ENCODE results near the gene PPFIA4.

The PPFIA4 gene

DNA sequence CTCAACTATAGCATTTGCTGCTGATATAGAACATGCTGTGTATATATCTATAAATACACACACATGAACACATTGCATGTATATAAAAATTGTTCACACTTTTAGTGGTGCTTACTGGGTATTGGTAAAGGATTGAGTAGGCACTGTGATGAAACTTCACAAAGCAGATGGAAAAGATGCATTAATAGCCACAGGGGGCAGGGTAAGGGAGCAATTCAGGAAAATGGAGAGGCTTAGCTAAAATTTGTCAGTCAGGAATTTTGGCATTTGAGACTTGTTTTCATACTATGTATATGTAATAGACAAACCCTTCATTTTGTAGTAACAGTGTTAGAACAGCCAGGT is 633 bp upstream of the PPFIA4 start:
- no peak for TF ChIP-seq YY1 (IDR thresholded peaks at IDR 0.05; ENCODE audit: insufficient read depth, insufficient read length)
- no peak for TF ChIP-seq ZNF274 (IDR thresholded peaks at IDR 0.05; ENCODE audit: low read depth, low read length)
- TF ChIP-seq SUZ12 (IDR thresholded peaks at IDR 0.05; ENCODE audit: extremely low read depth, insufficient read depth, insufficient read length), result no peak
- Histone ChIP-seq H3K9me3 (ENCODE audit: insufficient read depth, low read length) (no peaks in the 10 kb centered on the region), H3K36me3 (ENCODE audit: insufficient read depth, insufficient read length, low read length) (peaks cover 38% of the 10 kb centered on the region), H3K9ac (ENCODE audit: insufficient read length, low read depth) (no peak overlapping the region), H3K4me1 (ENCODE audit: insufficient read depth, insufficient read length) (peaks cover 10% of the 10 kb centered on the region), H3K27me3 (ENCODE audit: insufficient read depth, insufficient read length) (peaks cover 28% of the 10 kb centered on the region), H3K4me3 (ENCODE audit: insufficient read length, low read depth) (no peak overlapping the region)
- no peak for DNase-seq (ENCODE audit: low read depth, low spot score)

DNA sequence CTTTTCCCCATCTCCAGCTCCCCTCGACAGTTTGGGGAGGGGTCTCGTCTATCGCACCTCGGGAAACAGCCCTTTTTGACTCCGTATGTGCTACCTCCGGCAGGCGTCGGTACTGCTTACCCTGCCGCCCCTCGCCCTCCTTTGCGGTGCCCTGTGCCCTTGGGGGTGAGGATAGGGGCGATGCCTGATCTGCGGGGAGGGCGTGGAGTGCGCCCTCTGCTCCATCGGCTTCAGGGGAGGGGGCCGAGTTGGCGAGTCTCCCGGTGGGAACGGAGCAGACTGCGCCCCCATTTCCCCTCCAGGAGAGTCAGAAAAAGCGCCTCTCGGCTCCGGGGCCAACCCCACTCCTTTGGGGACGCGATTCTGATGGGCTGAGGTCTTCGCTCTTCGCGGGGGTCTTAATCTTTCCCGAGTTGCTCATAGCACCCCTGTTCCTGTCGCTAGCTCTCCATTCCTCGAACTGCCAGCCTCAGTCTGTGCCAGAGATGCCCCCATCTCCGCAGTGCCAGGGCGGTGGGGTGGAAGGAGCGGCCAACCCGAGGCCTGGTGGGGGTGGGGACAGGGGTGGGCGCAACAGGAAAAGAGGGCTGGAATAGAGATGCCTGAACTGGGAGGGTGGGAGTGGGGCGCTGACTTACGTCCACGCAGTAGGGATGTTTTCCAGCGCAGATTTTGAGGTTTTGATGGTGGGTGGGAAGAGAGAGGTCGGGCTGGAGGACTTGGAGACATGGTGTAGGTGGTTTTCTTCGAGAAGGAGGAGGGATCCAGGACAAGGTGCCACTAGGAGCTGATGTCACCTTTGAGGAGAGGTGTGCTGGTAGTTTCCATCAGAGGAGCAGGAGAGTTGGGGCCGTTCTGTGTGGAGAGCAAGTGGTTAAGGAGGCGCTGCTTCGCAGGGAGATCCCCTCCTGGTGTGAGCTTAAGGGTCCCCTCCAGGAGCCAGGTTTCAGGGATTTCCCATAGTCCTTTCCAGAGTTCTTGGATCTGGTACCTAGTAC is 674 bp downstream of the PPFIA4 start:
- peak overlapping the region; percentile 73 for H3K4me3 ChIP-seq (ENCODE audit: insufficient read length, low read depth)
- H3K9me3 ChIP-seq (ENCODE audit: insufficient read depth, low read length), result no peaks in the 10 kb centered on the region
- no peak for TF ChIP-seq YY1 (IDR thresholded peaks at IDR 0.05; ENCODE audit: insufficient read depth, insufficient read length)
- TF ChIP-seq SUZ12 (IDR thresholded peaks at IDR 0.05; ENCODE audit: extremely low read depth, insufficient read depth, insufficient read length), result no peak
- no peak for TF ChIP-seq ZNF274 (IDR thresholded peaks at IDR 0.05; ENCODE audit: low read depth, low read length)
- no peak for DNase-seq (ENCODE audit: low read depth, low spot score)
- H3K36me3 ChIP-seq (ENCODE audit: insufficient read depth, insufficient read length, low read length), result peaks cover 25% of the 10 kb centered on the region
- peaks cover 28% of the 10 kb centered on the region for H3K27me3 ChIP-seq (ENCODE audit: insufficient read depth, insufficient read length)
- H3K9ac ChIP-seq (ENCODE audit: insufficient read length, low read depth), result peak overlapping the region; percentile 83
- H3K4me1 ChIP-seq (ENCODE audit: insufficient read depth, insufficient read length), result peaks cover 10% of the 10 kb centered on the region

DNA sequence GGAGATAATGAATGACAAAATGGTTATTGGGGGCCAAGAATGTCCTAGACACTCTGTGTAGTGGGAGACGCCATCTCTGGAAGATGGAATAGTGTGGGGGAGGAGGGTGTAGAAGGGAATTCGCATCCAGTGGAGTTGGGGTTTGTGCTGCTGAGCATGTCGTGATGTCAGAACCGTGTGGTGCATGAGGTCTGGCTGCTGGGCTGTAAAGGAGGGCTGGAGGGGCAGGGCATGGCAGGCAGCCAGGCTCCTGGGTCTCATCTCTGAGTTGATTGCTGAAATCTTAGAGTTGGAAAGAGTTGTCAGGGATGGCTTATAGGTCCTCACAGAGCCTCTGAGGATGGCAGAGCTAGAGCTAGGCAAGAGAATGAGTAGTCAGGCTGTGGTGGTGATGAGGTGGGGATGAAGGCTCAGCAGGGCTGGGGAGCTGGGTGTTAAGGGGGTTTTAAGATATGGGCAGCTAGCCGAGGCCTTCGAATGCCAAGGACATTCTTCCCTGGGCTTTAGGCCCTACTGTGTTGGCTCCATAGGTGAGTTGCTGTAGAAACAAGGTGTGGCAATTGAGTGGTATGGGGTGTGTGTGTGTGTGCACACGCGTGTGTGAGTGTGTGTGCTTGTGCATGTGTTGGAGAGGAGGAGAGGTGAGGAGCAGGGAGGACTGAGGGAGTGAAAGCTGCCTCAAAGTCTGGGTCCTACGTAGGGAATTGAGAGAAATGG is 1.9 kb downstream of the PPFIA4 start:
- Histone ChIP-seq H3K9ac (ENCODE audit: insufficient read length, low read depth) (no peak overlapping the region), H3K27me3 (ENCODE audit: insufficient read depth, insufficient read length) (peaks cover 28% of the 10 kb centered on the region), H3K4me3 (ENCODE audit: insufficient read length, low read depth) (no peak overlapping the region), H3K36me3 (ENCODE audit: insufficient read depth, insufficient read length, low read length) (peaks cover 19% of the 10 kb centered on the region), H3K9me3 (ENCODE audit: insufficient read depth, low read length) (no peaks in the 10 kb centered on the region), H3K4me1 (ENCODE audit: insufficient read depth, insufficient read length) (peaks cover 10% of the 10 kb centered on the region)
- TF ChIP-seq SUZ12 (IDR thresholded peaks at IDR 0.05; ENCODE audit: extremely low read depth, insufficient read depth, insufficient read length) (no peak), ZNF274 (IDR thresholded peaks at IDR 0.05; ENCODE audit: low read depth, low read length) (no peak), YY1 (IDR thresholded peaks at IDR 0.05; ENCODE audit: insufficient read depth, insufficient read length) (no peak)
- no peak for DNase-seq (ENCODE audit: low read depth, low spot score)

GRCh38 chr1:203028784-203029553 is 2.7 kb downstream of the PPFIA4 start:
- Histone ChIP-seq H3K27me3 (ENCODE audit: insufficient read depth, insufficient read length) (peaks cover 28% of the 10 kb centered on the region), H3K36me3 (ENCODE audit: insufficient read depth, insufficient read length, low read length) (peaks cover 12% of the 10 kb centered on the region), H3K9me3 (ENCODE audit: insufficient read depth, low read length) (no peaks in the 10 kb centered on the region), H3K4me1 (ENCODE audit: insufficient read depth, insufficient read length) (peaks cover 10% of the 10 kb centered on the region), H3K9ac (ENCODE audit: insufficient read length, low read depth) (no peak overlapping the region), H3K4me3 (ENCODE audit: insufficient read length, low read depth) (no peak overlapping the region)
- DNase-seq (ENCODE audit: low read depth, low spot score), result no peak
- no peak for TF ChIP-seq ZNF274 (IDR thresholded peaks at IDR 0.05; ENCODE audit: low read depth, low read length)
- TF ChIP-seq YY1 (IDR thresholded peaks at IDR 0.05; ENCODE audit: insufficient read depth, insufficient read length), result no peak
- TF ChIP-seq SUZ12 (IDR thresholded peaks at IDR 0.05; ENCODE audit: extremely low read depth, insufficient read depth, insufficient read length), result no peak

- Histone ChIP-seq H3K9ac (ENCODE audit: insufficient read length, low read depth) (no peak overlapping the region), H3K4me3 (ENCODE audit: insufficient read length, low read depth) (no peak overlapping the region), H3K36me3 (ENCODE audit: insufficient read depth, insufficient read length, low read length) (no peaks in the 10 kb centered on the region), H3K27me3 (ENCODE audit: insufficient read depth, insufficient read length) (peaks cover 27% of the 10 kb centered on the region), H3K9me3 (ENCODE audit: insufficient read depth, low read length) (no peaks in the 10 kb centered on the region), H3K4me1 (ENCODE audit: insufficient read depth, insufficient read length) (peaks cover 25% of the 10 kb centered on the region)
- TF ChIP-seq YY1 (IDR thresholded peaks at IDR 0.05; ENCODE audit: insufficient read depth, insufficient read length), result no peak
- TF ChIP-seq ZNF274 (IDR thresholded peaks at IDR 0.05; ENCODE audit: low read depth, low read length), result no peak
- TF ChIP-seq SUZ12 (IDR thresholded peaks at IDR 0.05; ENCODE audit: extremely low read depth, insufficient read depth, insufficient read length), result no peak
- no peak for DNase-seq (ENCODE audit: low read depth, low spot score)
Observed at GRCh38 chr1:203031467-203031866, 5.2 kb downstream of the PPFIA4 start.

- DNase-seq (ENCODE audit: low read depth, low spot score), result no peak
- Histone ChIP-seq H3K9me3 (ENCODE audit: insufficient read depth, low read length) (no peaks in the 10 kb centered on the region), H3K36me3 (ENCODE audit: insufficient read depth, insufficient read length, low read length) (no peaks in the 10 kb centered on the region), H3K27me3 (ENCODE audit: insufficient read depth, insufficient read length) (peaks cover 9% of the 10 kb centered on the region), H3K4me3 (ENCODE audit: insufficient read length, low read depth) (no peak overlapping the region), H3K4me1 (ENCODE audit: insufficient read depth, insufficient read length) (peaks cover 26% of the 10 kb centered on the region), H3K9ac (ENCODE audit: insufficient read length, low read depth) (no peak overlapping the region)
- no peak for TF ChIP-seq SUZ12 (IDR thresholded peaks at IDR 0.05; ENCODE audit: extremely low read depth, insufficient read depth, insufficient read length)
- TF ChIP-seq ZNF274 (IDR thresholded peaks at IDR 0.05; ENCODE audit: low read depth, low read length), result no peak
- no peak for TF ChIP-seq YY1 (IDR thresholded peaks at IDR 0.05; ENCODE audit: insufficient read depth, insufficient read length)
Observed at GRCh38 chr1:203033287-203033686, 7.0 kb downstream of the PPFIA4 start.
